Measurements from ENCODE around the gene IPCEF1.

The IPCEF1 gene

DNA sequence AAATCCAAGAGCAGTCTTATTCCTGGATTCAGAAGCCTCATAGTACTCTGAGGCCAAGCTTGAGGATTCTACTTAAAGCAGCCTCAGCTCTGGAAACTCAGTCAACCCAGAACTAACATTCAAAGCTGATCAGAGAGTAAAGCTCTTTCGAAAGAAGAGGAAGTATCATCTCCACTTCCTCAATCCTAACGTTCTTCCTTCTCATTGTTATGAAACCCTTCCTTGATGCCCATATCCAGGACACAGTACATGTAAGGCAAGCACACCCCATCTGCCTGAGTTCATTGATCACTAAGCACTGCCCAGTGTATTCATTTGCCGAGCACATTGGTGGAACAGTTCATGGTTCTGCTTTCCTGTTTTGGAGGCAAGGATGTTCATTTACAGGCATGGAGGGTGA is at the start of gene IPCEF1:
TSS of gene IPCEF1 (minus strand) at position 114 of the 400 bp plus-strand sequence. CDS start 90,856 bp downstream, outside the sequence.
- no peak within 1 kb of the TSS for H3K27ac ChIP-seq
- TF ChIP-seq ZFX (IDR thresholded peaks at IDR 0.05) (no peak), CTCF (conservative IDR thresholded peaks at IDR 0.05) (no peak)

DNA sequence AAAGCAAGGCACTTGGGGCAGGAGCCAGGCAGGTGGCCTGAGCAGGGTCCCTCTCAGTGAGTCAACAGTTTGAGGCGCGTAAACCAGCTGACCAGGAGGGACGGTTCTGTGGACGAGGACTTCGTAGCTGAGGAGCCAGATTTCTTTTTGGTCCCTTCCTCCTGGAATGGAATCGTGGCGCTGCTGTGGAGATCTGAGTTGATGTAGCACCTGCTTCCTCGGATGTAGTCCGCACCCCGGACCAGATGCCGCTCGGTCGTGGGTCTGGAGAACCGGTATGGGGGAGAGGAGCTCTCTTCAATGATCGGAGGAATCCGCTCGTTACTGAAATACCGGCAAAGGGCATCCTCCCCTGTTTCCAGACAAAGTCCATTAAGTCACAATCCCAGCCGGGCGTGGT is 49.7 kb upstream of the IPCEF1 start:
- no peak overlapping the region for H3K27ac ChIP-seq
- TF ChIP-seq ZFX (IDR thresholded peaks at IDR 0.05) (no peak), CTCF (conservative IDR thresholded peaks at IDR 0.05) (no peak)

GRCh38 chr6:154404791-154405400 is 48.3 kb upstream of the IPCEF1 start:
- TF ChIP-seq ZFX (IDR thresholded peaks at IDR 0.05) (no peak), CTCF (conservative IDR thresholded peaks at IDR 0.05) (no peak)
- H3K27ac ChIP-seq = no peak overlapping the region

DNA sequence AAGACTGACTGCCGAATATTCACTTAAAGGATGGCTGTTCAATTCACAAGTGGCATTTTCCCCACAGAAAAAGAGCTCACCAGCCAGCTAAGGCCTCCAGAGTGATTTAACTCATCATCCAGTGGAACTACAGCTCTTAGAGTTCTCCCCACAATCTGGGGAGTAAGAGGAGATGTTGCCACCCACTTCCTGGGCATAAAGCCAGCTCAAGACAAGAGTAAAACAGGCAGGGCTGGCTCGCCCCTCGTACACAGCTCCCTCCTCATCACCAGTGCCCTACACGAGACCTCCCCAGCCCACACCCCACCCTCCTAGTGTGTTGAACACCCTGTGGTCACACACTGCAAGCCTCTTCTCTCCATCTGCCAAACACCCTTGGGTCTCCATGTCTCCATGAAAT is 47.2 kb upstream of the IPCEF1 start:
- TF ChIP-seq ZFX (IDR thresholded peaks at IDR 0.05) (no peak), CTCF (conservative IDR thresholded peaks at IDR 0.05) (no peak)
- no peak overlapping the region for H3K27ac ChIP-seq

- TF ChIP-seq ZFX (IDR thresholded peaks at IDR 0.05) = no peak
- no peak for TF ChIP-seq CTCF (conservative IDR thresholded peaks at IDR 0.05)
Observed at GRCh38 chr6:154402081-154402780, 45.6 kb upstream of the IPCEF1 start.

DNA sequence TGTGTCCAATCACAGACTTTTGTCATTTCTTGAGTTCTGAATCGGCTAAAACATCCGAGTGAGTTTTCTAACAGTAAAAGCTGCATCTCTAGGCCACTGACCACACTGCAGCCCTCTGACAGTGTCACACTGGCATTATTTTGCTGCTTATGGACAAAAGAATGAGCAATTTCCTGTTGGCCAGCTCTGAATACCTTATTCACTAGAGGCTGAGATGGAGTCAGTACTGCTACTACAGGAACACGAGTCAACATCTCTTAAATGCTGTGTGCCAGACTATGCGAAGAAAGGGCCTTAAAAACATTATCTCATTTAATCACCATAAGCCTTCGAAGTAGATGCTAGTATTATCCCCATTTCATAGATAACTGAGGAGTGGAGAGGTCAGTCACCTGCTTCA is 42.5 kb upstream of the IPCEF1 start:
- TF ChIP-seq ZFX (IDR thresholded peaks at IDR 0.05) = no peak
- H3K27ac ChIP-seq = no peak overlapping the region

More at GRCh38 chr6:154402081-154402780, 45.6 kb upstream of the IPCEF1 start:
- H3K27ac ChIP-seq = no peak overlapping the region

GRCh38 chr6:154397491-154398195 is 41.0 kb upstream of the IPCEF1 start:
- no peak for TF ChIP-seq CTCF (conservative IDR thresholded peaks at IDR 0.05)
- TF ChIP-seq ZFX (IDR thresholded peaks at IDR 0.05) = no peak
- H3K27ac ChIP-seq = no peak overlapping the region
